DND-41 (cell line): ENCODE data around the gene CCDC6.

Source experiments
- CTCF ChIP-seq: IDR thresholded peaks from 2 replicates; pipeline ENCODE4 v1.5.1; 2012; ENCODE audit warnings: borderline replicate concordance, low read length, moderate library complexity, mild to moderate bottlenecking; ENCODE audit not compliant: poor library complexity, severe bottlenecking; ENCODE audit errors: extremely low read depth
- EZH2 ChIP-seq: IDR thresholded peaks from 3 replicates; pipeline ENCODE4 v1.6.1; 2012; ENCODE audit warnings: borderline replicate concordance, low read depth, mild to moderate bottlenecking, moderate library complexity, low read length, inconsistent platforms; ENCODE audit not compliant: severe bottlenecking

- TF ChIP-seq EZH2 (no peak), CTCF (no peak)
Measured at GRCh38 chr10:59885430-59886134, 20.8 kb downstream of the CCDC6 start.
